Progenitor cell of endocrine pancreas (in vitro differentiated cells): Measurements from ENCODE around the gene IL1RAP. TPM values are rescaled to one million over a fixed set of nuclear protein-coding genes. Genes with fewer than 3 reads are reported as not detected.

Source experiments
- DNase-seq: peaks from one replicate; pipeline ENCODE4 v3.0.0; 2021; ENCODE audit warnings: low spot score; ENCODE audit not compliant: unreplicated experiment
- H3K27ac Mint-ChIP-seq: 2 replicates; pipeline ENCODE4 v1.8.0; 2021; ENCODE audit warnings: mild to moderate bottlenecking, moderate library complexity, mixed read lengths
- H3K27me3 Mint-ChIP-seq: 2 replicates; pipeline ENCODE4 v1.8.0; 2021; ENCODE audit warnings: mixed read lengths
- H3K36me3 Mint-ChIP-seq: 2 replicates; pipeline ENCODE4 v1.8.0; 2022; ENCODE audit warnings: mixed read lengths; ENCODE audit not compliant: insufficient read depth
- H3K4me1 Mint-ChIP-seq: 2 replicates; pipeline ENCODE4 v1.8.0; 2021; ENCODE audit warnings: low read depth, mixed read lengths
- H3K4me3 Mint-ChIP-seq: 2 replicates; pipeline ENCODE4 v1.8.0; 2021; ENCODE audit warnings: low read depth, mild to moderate bottlenecking, moderate library complexity, mixed read lengths
- H3K9me3 Mint-ChIP-seq: 2 replicates; pipeline ENCODE4 v1.8.0; 2021; ENCODE audit warnings: low read depth, mixed read lengths
- CTCF ChIP-seq: fragments of 200-600 bp; sonication (generic); IDR thresholded peaks from one replicate; pipeline ENCODE4 v1.5.0; 2021; ENCODE audit warnings: antibody characterized with exemption, mild to moderate bottlenecking; ENCODE audit not compliant: unreplicated experiment
- total RNA-seq: library from RNA; stranded (reverse); gene quantifications from 2 replicates; pipeline ENCODE4 v1.2.1, GENCODE V29; 2021

Gene IL1RAP
- total RNA-seq, 1 donor from 2014 or later: 20.0 TPM

- H3K27me3 Mint-ChIP-seq: no peaks in the 10 kb centered on the region
- H3K4me3 Mint-ChIP-seq: no peak overlapping the region
- no peaks in the 10 kb centered on the region for H3K9me3 Mint-ChIP-seq
- TF ChIP-seq CTCF: peak; percentile 69
- no peak overlapping the region for H3K27ac Mint-ChIP-seq
- H3K4me1 Mint-ChIP-seq: peaks cover 11% of the 10 kb centered on the region
- H3K36me3 Mint-ChIP-seq: no peaks in the 10 kb centered on the region
- DNase-seq: peak; percentile 10
Observed at GRCh38 chr3:190701096-190701532, 187.2 kb downstream of the IL1RAP start.

- Mint-ChIP-seq H3K4me3 (no peak overlapping the region), H3K36me3 (no peaks in the 10 kb centered on the region), H3K4me1 (peaks cover 8% of the 10 kb centered on the region), H3K27me3 (no peaks in the 10 kb centered on the region), H3K27ac (no peak overlapping the region), H3K9me3 (no peaks in the 10 kb centered on the region)
- no peak for DNase-seq
- no peak for TF ChIP-seq CTCF
Observed at GRCh38 chr3:190706582-190706981, 192.7 kb downstream of the IL1RAP start.

Other genes with a start within 250 kb of the IL1RAP start
- gene CLDN1, start 191.6 kb upstream of the IL1RAP start, total RNA-seq: 37.8 and 38.0 TPM in 2 replicates
- gene CLDN16, start 125.9 kb upstream of the IL1RAP start, total RNA-seq: 0.31 TPM in 2 replicates
- 0.27 TPM in 1 of 2 replicates, not detected in the other for gene TMEM207, start 64.2 kb upstream of the IL1RAP start, total RNA-seq